ENCODE results near the gene LUM.

The LUM gene

GRCh38 chr12:91138337-91138920 is 27.1 kb upstream of the LUM start:
- H3K27ac ChIP-seq (ENCODE audit: extremely low read depth, low read depth, low read length): no peak overlapping the region
- ChIA-PET CTCF (no interaction called here), POLR2A (no interaction called here)
- TF ChIP-seq ZNF112 (tag by site-specific recombination; IDR thresholded peaks at IDR 0.05): no peak
- no peak for TF ChIP-seq ZNF138 (tag by site-specific recombination; IDR thresholded peaks at IDR 0.05; ENCODE audit: borderline replicate concordance)
- no peak for TF ChIP-seq GFI1B (tag by site-specific recombination; IDR thresholded peaks at IDR 0.05)
- TF ChIP-seq PRDM10 (tag by site-specific recombination; IDR thresholded peaks at IDR 0.05): no peak
- TF ChIP-seq ZBTB11 (tag by site-specific recombination; conservative IDR thresholded peaks at IDR 0.05; ENCODE audit: low read depth): no peak
- TF ChIP-seq ZNF239 (tag by site-specific recombination; IDR thresholded peaks at IDR 0.05): no peak
- no peak for TF ChIP-seq ZNF580 (tag by site-specific recombination; IDR thresholded peaks at IDR 0.05)
- no peak for TF ChIP-seq IKZF3 (tag by site-specific recombination; IDR thresholded peaks at IDR 0.05)
- TF ChIP-seq ZBTB26 (tag by site-specific recombination; optimal IDR thresholded peaks at IDR 0.05): no peak
- TF ChIP-seq ZNF148 (tag by site-specific recombination; IDR thresholded peaks at IDR 0.05; ENCODE audit: borderline replicate concordance): no peak
- no peak for TF ChIP-seq ZNF692 (tag by site-specific recombination; IDR thresholded peaks at IDR 0.05)
- TF ChIP-seq ZNF426 (tag by site-specific recombination; IDR thresholded peaks at IDR 0.05): no peak
- TF ChIP-seq ZNF610 (tag by site-specific recombination; IDR thresholded peaks at IDR 0.05; ENCODE audit: borderline replicate concordance): no peak
- no peak overlapping the region for H3K4me3 ChIP-seq (ENCODE audit: low read depth, low read length)
- H3K4me1 ChIP-seq (ENCODE audit: control insufficient read depth, insufficient read depth, low read length): peaks cover 12% of the 10 kb centered on the region; the same call in 1 of the 2 replicates
- no peaks in the 10 kb centered on the region for H3K9me3 ChIP-seq (ENCODE audit: control insufficient read depth, insufficient read depth, low read depth, low read length)
- no peaks in the 10 kb centered on the region for H3K36me3 ChIP-seq (ENCODE audit: control insufficient read depth in 2 of 2, insufficient read depth in 1 of 2, low read length in 2 of 2)

All from HEK293 (cell line).